ENCODE data around the gene TMEM150C.

TMEM150C gene

DNA sequence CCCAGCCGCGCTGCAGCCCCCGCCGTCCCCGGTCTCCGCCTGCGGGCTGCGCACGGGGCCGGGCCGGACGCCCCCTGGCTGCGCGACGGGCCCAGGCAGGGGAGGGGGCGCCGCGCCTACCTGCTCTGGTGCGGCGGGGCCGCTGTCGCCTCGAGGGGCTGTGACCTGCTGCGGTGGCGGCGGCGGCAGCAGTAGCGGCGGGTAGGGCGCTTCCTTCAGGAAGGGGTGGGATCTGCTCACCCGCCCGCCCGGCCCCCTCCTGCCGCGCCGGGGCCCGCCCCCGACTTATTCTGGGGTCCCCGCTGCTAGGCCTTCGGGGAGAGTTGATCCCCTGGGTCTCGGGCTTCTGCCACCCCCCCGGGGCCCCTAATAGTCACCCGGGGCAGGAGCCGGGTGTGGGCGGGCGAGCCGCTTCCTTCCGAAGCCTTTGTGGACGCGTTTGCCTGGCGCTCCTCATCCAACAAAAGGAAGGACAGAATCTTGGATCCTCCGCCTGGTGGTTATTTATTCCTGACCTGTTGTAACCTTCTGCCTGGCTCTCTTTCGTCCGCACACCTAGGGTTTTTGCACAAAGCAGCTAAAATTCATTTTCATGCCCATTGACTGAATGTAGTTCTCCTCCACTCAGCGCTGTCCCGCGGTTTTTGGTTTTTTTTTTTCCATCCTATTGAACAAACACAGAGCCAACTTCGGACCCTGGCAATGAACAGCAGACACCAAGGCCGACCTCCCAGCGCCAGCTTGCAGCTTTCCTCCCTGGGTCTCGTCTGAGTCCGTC lies at the start of gene TMEM150C:
Gene TMEM150C, minus strand, starts transcription at position 203 of the 778 bp plus-strand sequence. CDS start 57,331 bp downstream, outside the sequence.
- no peak for DNase-seq

DNA sequence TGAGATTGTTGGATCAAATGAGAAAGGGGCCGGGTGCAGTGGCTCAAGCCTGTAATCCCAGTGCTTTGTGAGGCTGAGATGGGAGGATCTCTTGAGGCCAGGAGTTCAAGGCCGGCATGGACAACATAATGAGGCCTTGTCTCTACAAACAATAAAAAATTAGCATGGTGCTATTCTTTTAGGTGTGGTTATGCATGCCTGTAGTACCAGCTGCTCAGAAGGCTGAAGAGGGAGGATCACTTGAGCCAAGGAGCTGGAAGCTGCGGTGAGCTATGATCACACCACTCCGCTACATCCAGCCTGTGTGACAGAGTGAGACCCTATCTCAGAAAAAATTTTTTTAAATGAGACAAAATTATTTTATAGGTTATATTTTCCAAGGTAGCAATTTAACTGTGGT lies 49.7 kb upstream of the TMEM150C start:
- DNase-seq: no peak

DNA sequence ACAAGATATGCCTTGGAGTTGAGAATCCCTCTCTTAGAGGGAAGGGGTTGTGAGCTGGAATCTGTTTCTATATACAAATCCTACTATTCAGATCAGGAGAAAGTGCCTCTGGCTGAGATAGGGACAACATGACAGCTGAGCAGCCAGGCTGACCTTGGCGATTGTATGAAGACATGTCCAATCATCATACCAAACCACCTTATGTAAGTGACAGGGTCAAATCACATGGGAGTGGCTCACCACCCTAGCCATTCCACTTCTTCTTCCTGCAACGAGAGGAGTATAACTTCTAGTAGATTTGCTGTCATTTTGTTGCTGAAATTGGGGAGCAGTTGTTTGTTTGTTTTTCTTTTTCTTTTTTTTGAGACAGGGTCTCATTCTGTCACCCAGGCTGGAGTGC lies 48.3 kb upstream of the TMEM150C start:
- no peak for DNase-seq

DNA sequence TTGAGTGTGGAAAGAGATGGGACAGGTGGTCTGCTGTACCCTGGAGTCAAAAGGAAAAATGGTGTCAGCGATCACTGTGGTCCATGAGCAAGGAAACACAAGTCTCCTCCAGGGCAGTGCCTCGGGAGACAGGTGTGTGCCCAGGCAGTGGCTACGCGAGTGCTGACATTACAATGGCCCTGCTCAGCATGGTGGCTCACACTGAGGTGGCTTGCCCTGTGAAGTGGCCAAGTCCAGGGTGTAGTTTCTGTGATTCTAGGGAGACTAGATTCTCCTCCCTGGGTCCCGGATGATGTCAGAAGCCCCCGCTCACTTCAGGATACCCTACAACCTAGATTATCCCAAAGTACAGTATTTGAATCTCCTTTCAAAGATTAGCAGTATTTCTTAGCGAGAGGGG lies 44.8 kb upstream of the TMEM150C start:
- no peak for DNase-seq

DNA sequence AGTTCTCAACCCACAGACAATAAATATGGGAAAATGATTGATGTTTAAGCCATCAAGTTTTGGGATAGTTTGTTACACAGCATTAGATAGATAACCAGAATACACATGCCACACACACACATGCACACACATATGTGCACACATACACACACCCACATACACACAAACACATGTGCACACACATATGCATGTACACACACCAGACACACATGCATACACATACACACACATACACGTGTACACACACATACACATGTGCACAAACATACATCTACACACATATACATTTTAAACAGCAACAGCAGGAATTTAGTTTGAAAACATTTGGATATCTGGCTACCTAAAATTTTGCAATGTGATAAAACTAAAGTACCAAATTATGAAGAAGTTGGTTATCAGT lies 42.7 kb upstream of the TMEM150C start:
- no peak for DNase-seq

DNA sequence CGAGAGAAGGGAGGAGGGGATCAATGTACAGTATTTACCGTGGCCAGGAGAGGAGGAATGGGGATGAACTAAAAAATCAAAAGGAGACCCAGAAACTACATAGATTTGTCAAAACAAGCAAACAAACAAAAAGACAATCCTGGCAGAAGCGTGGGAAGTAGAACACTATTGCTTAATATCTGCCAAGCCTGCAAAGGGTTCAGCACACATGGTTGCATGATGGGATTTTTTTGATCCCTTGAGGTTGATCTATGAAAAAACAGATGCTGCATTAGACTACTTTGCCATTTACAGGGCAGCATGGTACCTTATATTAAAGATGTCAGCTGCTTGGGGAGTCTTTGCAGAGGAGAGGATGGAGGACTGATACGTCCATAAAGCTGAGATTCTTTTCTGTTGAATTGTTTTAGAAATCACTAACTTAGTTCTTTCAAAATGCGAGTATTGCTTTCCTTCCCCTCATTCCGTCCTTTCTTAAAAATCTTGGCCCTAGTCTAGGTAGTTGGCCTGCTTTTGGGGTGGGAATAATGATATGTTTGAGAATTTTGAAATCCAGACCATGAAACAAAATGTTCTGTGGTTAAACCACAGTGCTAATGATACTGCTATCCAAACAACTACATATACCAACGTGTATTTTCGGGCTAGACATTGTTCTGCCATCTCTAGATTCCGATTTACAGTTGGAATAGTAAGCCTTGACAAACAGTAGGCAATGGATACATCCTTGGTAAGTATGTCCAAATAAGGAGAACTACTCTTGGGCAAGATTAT lies 39.6 kb upstream of the TMEM150C start:
- DNase-seq: no peak

DNA sequence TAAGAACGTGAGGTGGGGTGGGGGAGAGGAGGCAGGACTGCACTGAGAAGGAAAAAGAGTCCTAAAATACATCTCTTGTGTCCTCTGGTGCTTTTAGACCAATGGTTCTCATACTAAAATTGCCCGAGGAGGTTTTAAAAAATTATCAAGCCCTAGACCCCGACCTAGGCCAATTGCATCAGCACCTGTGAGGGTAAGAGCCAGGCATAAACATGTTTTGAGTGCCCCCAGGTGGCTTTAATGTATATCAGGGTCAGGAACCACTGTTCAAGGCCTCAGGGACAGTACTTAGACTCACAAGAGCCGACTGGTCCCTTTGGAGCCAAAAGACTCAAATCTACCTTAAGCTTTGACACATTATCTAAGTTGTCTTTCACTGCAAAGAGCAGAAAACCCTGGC lies 37.5 kb upstream of the TMEM150C start:
- no peak for DNase-seq

DNA sequence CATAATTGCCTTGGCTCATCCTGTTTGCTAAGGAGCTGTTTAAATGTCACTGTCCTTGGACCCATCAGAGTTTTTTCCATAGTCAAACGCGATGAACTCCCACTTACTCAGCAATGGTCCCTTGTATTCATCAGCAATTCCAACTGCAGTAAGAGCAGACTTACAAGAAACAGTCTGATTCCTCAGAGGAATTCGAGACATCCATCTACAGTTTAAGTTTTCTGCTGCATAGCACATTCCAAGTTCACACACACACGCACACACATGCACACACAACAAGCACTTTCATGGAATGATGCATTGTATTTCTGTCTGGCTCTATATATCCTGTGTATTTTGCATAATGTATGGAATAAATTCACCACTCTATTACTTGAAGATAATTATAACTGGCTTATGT lies 32.7 kb upstream of the TMEM150C start:
- no peak for DNase-seq

DNA sequence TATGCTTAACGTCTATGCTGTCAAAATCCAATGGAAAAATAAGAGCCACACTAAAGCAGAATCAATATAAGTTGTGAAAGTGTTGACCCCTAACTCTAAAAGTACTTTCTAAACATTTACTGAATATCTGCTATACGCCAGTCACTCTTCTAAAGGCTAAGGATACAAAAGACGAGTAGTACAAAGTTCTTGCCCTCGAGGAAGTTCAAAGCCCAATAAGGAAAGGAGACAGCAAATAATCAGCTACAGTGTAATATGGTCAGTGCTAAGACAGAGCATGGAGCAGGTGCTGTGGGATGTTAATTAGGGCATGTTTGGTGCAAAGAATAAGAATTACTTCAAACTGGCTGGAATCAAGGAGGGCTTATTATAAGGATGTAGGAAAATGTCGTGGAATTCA lies 31.6 kb upstream of the TMEM150C start:
- no peak for DNase-seq

DNA sequence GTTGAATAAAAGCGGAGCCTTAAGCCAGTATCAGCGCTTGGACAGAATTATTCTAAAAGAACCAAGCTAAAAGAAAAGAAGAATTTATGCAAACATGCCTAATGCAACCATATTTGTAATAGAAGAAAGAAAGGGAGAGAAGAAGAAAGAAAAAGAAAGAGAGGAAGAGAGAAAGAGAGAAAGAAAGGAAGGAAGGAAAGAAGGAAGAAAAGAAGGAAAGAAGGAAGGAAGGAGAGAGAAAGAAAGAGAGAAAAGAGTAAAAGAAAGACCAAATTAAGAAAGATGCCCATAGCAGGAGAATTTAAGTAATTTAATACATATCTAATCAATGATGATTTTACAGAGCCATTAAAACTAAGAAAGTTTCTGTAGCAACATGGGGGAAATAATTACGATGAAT lies 30.9 kb upstream of the TMEM150C start:
- no peak for DNase-seq

DNA sequence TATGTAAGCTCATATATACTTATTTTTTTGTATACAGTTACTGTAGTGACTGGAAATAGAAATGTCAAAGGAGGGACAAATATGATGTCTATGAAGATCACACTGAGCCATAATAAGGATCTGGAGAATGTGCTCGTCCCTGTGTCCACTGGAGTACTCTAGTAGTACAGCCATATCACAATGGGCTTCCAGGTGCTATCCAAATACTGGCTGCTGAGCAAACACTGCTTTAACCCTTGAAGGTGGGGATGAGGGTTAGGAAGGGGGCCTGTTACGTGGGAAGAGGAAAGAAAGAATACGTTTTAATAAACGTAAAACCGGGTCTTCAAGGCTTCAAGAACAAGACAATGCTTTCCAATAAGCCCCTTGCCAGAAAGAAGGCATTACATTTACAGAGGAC lies 29.8 kb upstream of the TMEM150C start:
- DNase-seq: no peak

DNA sequence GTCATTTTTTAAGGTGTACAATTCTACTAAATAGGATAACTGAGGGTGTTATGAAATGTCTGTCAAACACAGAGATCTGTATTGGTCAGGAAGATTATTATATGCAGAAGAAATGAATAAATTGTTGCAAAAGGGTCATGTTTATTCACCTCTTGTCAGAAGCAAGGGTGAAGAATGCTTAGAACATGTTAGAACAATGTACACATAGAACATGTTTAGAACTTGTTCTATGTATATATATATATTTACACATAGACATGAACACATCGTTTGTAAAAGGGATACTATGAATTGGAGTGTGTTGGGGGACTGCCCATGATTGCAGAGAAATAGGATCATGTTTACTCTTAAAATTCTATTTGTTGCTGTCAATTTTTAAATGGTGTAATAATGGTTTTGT lies 28.0 kb upstream of the TMEM150C start:
- DNase-seq: no peak

DNA sequence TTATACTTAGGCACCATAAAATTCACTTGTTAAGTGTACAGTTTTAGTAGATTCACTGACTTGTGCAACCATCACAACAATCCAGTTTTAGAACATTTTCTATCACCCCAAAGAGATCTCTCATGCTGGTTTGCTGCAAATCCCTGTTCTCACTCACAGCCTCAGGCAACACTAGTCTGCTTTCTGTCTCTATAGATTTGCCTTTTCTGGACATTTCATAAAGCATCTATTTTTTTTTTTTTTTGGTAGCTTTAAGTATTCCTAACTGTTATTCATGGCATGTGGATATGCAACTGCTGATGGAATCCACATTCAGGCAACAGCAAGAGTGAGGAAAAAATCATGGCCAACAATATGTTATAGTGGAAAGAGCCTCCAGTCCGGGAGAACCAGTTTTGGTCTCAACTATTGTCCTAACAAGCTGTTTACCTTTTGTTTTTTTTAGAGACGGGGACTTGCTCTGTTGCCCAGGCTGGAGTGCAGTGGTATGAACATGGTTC lies 27.0 kb upstream of the TMEM150C start:
- DNase-seq: no peak

DNA sequence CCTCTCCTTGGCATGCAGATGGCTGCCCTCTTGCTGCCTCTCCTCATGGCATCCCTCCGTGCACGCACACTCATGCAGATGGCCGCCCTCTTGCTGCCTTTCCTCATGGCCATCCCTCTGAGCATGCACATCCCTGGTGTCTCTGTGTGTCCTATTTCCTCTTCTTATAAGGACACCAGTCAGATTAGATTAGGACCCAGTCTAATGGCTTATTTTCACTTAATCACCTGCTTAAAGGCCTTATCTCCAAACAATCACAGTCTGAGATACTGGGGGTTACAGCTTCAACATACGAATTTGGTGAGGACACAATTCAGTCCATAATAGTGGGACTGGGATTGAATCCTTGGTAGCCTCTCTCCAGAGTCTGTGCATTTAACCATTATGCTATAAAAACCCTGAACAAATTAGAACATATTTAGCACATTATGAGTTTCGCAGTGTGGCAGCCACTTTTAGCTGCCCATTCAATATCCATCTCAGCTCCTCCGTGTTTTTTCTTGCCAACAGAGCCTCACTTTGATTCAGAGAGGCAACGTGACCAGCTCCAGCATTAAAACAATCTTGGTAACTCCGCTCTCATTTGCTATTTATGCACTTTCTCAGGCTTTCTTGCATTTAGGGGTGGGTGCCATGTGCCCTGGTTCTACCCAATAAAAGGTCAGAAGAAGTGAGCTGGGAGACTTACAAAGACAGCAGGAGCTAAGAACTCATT lies 26.2 kb upstream of the TMEM150C start:
- DNase-seq: no peak

DNA sequence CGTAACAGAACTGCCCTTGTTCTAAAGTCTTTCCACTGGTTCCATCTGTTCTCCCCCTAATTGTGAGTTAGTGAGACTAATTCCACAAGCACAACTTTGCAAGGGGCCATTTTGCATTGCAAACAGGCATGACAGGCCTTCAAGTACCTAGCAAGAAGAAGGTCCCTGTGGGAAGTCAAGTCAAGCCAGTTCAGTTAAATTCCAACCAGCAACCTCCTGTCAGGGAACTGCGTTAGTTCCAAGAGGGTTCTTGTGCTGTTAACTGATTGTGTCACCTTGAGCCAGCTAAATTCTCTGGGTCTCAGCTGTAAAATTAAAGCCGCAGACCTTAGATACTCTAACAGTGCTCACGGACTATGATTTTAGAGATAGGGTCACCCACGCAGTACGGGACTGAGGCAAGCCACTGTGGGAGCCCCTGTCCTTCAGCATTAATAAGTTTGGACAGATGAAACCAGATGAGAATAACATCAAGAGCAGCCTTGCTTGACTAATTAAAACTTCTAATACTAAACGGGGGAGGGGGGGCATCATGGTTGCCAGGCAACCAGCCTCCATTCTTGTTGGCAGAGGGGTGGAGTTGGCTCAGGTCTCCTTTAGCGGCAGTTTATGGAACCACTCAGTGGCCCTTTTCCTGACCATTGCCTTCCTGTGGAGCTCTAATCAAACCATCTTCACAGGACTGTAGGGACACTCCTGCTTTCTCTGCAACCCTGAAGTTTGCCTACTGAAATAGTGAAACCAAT lies 24.1 kb upstream of the TMEM150C start:
- DNase-seq: no peak

DNA sequence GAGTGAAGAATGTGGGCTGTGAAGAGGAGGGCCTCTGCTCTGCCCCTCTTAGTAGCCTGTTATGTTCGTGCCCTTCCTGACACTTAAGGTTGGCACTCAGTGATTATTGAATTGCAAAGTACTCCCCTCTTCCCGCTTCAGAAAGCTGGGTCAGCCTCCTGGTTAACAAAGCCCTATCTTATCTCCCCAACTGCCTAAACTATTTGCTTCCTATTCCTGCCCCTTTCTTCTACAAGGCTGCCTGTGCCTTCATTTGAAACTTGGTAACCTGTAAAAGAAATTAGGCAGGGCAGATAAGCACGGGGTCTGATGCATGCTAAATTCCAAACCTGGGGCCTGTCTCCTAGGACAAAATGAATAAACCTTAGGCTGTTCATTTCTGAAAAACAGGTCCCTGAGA lies 23.1 kb upstream of the TMEM150C start:
- no peak for DNase-seq

DNA sequence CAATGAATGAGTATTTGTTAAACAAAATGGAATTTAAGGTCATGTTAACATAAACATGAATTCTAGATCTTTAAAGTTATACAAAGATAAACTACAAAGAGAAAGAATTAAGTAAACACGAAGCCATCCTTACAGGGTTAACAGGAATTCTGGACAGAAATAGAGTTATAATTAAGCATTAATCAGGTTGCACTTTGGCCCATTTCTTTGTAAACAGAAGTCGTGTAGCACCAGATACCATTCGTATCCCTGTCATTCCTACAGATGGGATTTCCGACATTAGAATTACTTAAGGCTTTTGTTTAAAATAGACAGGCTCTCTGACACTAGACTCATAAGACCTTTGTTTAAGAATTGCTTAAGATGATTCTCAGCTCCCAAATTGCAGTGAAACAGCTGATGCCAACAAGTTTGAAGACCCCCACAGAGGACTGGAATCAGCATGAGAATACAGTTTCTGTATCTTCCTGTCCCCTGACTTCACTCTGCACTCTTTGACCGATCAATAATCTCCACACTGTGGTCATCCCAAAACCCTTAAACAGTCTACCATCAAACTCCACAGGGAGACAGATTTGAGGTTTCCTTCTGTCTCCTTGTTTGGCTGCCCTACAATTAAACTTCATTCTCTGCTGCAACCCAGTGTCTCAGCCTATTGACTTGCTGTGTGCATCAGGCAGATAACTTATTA lies 22.3 kb upstream of the TMEM150C start:
- DNase-seq: no peak

DNA sequence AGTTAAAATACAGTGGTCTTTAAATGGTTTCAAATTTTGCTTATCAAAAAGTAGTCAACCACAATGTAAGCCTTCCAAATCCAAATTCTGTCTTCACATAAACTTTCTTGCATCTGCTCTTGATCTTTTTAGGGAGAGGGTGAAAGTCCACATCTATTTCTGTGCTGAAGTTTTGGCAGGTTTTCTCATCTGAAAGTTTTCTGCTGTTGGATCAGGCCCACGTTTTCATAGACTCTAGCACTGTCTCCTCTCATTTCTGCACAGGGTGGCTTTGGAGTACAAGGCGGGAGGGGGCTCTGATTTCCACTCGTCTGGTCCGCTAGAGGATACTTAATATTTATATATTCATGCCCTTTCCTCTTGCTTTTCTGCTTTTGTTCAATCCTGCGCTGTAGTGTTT lies 18.1 kb upstream of the TMEM150C start:
- DNase-seq: no peak

DNA sequence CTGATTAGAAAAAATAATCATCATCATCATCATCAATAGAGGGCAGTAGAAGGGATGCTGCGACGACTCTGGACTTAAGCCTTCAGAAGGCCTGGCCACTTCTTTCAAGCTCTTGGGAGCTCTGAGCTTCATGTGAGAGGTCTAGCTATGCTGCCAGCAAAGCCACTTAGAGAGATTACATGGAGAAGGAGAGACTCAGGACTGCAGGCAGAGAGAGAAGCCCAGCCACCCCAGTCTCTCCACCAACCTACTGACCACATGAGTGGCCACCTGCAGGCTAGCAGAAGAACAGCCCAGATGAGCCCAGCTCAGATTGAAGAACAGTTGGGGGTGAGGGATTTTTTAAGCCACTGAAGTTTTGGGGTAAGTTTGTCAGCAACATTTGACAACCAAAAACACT lies 17.1 kb upstream of the TMEM150C start:
- no peak for DNase-seq

DNA sequence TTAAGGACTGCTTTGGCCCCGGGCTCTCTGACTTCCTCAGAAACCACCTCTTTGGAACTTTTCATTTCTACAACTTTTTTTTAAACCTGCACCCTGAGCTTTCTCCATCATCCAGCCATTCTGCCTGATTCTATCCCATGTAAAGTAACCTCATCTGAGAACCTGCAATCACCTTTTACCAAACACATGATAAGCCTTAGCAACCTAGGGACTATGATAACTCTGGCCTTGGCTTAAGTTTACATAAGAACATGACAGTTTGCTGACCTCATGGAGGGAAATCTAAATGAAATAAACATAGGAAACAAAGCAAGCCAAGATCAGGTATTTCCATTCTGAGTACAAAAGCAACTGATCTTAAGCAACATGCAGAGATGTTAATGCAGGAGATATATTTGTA lies 15.7 kb upstream of the TMEM150C start:
- no peak for DNase-seq

DNA sequence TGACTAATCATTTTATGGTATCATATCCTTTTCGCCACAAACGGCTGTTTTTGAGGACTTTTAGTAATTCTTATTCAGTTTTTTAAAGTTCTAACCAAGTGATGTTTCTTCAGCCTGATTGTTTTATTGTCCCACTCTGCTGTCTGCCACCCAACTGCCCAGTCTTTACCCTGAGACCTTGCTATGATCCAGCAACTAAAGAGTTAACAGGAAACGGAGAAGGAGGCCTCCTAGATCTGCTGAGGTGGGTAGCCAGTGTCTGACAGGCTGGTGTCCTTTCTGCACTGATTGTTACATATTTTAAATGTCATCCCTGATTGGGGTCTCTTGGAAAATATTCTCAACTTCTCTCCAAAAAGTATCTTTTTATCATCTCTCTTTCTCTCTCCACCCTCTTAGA lies 7.9 kb upstream of the TMEM150C start:
- DNase-seq: no peak

DNA sequence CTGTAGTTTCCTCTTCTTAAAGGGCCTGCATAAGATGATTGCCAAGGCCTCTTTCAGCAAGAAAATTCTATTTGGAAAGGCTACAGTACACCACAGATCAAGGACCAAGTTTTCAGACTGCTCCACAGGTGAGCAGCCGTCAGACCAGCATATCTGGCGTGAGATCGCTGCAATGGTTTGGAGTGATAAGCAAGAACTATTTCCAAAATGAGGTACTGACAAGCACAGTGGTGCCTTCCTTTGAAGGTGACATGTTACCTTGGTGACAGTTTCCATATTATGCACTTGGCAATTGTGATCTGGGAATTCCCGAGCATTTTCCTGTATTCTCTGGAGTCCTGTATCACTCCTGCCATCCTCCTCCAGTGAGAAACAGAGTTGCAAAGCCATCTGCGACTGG lies 7.3 kb upstream of the TMEM150C start:
- DNase-seq: no peak

All from CD4-positive, alpha-beta T cell treated with Interleukin-4 for 4 hours (primary cell).